Measurements from ENCODE around the gene HMCN2. TPM values are rescaled to one million over a fixed set of nuclear protein-coding genes. Genes with fewer than 3 reads are reported as not detected.
A peak's percentile ranks its signal among the peaks of the same experiment; 100 is the strongest.

Gene HMCN2
- polyA plus RNA-seq, 1 of the 3 experiments (the other 2 are of a cell fraction), result 0.15 TPM

GRCh38 chr9:130444565-130445221 lies 179.1 kb downstream of the HMCN2 start, which contains the start of gene ASS1:
Gene ASS1 (plus strand): TSS chr9:130444961. CDS start chr9:130452229, 7,268 bp downstream.
- H3K79me2 ChIP-seq (ENCODE audit: insufficient read depth), result no peaks in the 10 kb centered on the region
- CTCF ChIA-PET, result interaction anchor here (1.4 kb wide), 1 partner anchor 9 kb away, joined by 3 read pairs; no protein-coding TSS in a partner anchor
- no peaks in the 10 kb centered on the region for H3F3A ChIP-seq (replicated peaks; ENCODE audit: insufficient read depth)
- no peaks in the 10 kb centered on the region for H3K27me3 ChIP-seq (ENCODE audit: insufficient read depth)
- peaks cover 9 to 40% of the 10 kb centered on the region in 2 experiments; a peak in 2 of 4 replicates for H3K4me1 ChIP-seq (ENCODE audit: control insufficient read depth in 1 of 2, insufficient read depth in 2 of 2, low read depth in 1 of 2, low read length in 1 of 2)
- no peaks in the 10 kb centered on the region for H4K20me1 ChIP-seq (ENCODE audit: insufficient read depth)
- TF ChIP-seq FOXM1 (IDR thresholded peaks at IDR 0.05; ENCODE audit: low read depth), result no peak
- TF ChIP-seq, protein P1, sequence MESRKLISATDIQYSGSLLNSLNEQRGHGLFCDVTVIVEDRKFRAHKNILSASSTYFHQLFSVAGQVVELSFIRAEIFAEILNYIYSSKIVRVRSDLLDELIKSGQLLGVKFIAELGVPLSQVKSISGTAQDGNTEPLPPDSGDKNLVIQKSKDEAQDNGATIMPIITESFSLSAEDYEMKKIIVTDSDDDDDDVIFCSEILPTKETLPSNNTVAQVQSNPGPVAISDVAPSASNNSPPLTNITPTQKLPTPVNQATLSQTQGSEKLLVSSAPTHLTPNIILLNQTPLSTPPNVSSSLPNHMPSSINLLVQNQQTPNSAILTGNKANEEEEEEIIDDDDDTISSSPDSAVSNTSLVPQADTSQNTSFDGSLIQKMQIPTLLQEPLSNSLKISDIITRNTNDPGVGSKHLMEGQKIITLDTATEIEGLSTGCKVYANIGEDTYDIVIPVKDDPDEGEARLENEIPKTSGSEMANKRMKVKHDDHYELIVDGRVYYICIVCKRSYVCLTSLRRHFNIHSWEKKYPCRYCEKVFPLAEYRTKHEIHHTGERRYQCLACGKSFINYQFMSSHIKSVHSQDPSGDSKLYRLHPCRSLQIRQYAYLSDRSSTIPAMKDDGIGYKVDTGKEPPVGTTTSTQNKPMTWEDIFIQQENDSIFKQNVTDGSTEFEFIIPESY (IDR thresholded peaks at IDR 0.05; ENCODE audit: borderline replicate concordance, low read depth), result no peak
- TF ChIP-seq PBX3 (IDR thresholded peaks at IDR 0.05), result no peak
- TF ChIP-seq IRF3 (IDR thresholded peaks at IDR 0.05; ENCODE audit: low read depth, low read length), result no peak
- TF ChIP-seq JUND (IDR thresholded peaks at IDR 0.05), result no peak
- no peak for TF ChIP-seq MAX (IDR thresholded peaks at IDR 0.05; ENCODE audit: low read depth)
- no peak for TF ChIP-seq RXRA (IDR thresholded peaks at IDR 0.05; ENCODE audit: borderline replicate concordance, low read depth)
- no peak for TF ChIP-seq GATA2 (CRISPR knock-in tag; IDR thresholded peaks at IDR 0.05)
- TF ChIP-seq REST (IDR thresholded peaks at IDR 0.05; ENCODE audit: low read depth, low read length), result no peak
- no peak for TF ChIP-seq EP300 (IDR thresholded peaks at IDR 0.05; ENCODE audit: borderline replicate concordance in 1 of 2, low read depth in 1 of 2, low read length in 1 of 2)
- no peak for TF ChIP-seq GABPA (IDR thresholded peaks at IDR 0.05; ENCODE audit: low read depth)
- TF ChIP-seq USF1 (IDR thresholded peaks at IDR 0.05; ENCODE audit: borderline replicate concordance, low read depth), result no peak
- TF ChIP-seq FOXJ3 (CRISPR knock-in tag; IDR thresholded peaks at IDR 0.05), result no peak
- no peak for TF ChIP-seq RAD21 (IDR thresholded peaks at IDR 0.05; ENCODE audit: low read length)
- no peak within 1 kb of the TSS for H3K4me3 ChIP-seq (ENCODE audit: low read depth in 2 of 2, low read length in 1 of 2)
- WGBS (ENCODE audit: low lambda C conversion rate), result 72% methylated on average over 17 of the region's 66 CpGs
- POLR2A ChIA-PET, result no interaction called here
- H3K4me2 ChIP-seq, result no peak within 1 kb of the TSS
- no peaks in the 10 kb centered on the region for H3K36me3 ChIP-seq (replicated peaks in 1 of 2; ENCODE audit: control insufficient read depth in 1 of 2, insufficient read depth in 2 of 2, low read length in 1 of 2)
- H3K9me2 ChIP-seq, result no peaks in the 10 kb centered on the region
- peak within 1 kb of the TSS in 1 of 2 experiments; percentile 91; a peak in 2 of 4 replicates for H3K27ac ChIP-seq (ENCODE audit: low read depth in 2 of 2, low read length in 1 of 2)
- H2AFZ ChIP-seq (ENCODE audit: low read depth), result no peak within 1 kb of the TSS
- DNase-seq, result no peak
- H3K9ac ChIP-seq, result no peak within 1 kb of the TSS
- no peaks in the 10 kb centered on the region for H3K9me3 ChIP-seq
